GM19455 (cell line): ENCODE data around the gene KIAA1755.

Experiments used
- ATAC-seq: cut with Tn5 transposase; IDR thresholded peaks from one replicate; pipeline ENCODE4 v1.9.1; 2021; ENCODE audit not compliant: unreplicated experiment

Gene KIAA1755

DNA sequence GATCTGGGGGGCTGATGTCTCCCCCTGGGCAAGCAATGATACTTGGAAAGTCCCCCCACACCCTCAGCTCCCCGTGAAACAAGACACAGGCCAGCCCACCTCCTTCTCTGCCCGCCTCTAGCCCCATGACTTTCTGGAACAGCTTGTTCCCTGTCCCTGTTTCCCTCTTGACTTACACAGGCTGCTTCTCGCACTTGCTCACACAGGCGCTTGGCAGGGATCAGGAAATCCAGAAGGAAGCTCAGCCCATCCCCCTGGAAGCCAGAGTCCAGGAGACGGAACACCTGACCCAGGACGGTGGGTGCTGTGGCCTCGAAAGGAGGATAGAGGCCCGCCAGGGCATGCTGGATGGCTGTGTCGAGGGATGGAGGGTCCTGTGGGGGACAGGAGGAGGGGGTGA lies 14.8 kb downstream of the KIAA1755 start:
- no peak for ATAC-seq

DNA sequence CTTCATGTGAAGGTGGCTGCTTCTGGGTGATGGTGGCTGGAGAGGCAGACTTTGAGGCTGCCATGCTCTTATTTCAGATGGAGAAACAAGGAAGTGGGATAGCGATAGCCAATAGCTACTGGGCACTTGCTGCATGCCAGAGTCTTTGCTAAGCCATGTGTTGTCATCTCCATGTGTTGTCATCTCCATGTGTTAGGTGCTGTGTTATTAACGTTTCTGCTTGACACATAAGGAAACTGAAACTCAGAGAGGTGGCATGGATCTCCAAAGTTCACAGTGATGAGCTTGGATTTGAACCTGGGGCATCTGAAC lies 16.9 kb downstream of the KIAA1755 start:
- no peak for ATAC-seq

DNA sequence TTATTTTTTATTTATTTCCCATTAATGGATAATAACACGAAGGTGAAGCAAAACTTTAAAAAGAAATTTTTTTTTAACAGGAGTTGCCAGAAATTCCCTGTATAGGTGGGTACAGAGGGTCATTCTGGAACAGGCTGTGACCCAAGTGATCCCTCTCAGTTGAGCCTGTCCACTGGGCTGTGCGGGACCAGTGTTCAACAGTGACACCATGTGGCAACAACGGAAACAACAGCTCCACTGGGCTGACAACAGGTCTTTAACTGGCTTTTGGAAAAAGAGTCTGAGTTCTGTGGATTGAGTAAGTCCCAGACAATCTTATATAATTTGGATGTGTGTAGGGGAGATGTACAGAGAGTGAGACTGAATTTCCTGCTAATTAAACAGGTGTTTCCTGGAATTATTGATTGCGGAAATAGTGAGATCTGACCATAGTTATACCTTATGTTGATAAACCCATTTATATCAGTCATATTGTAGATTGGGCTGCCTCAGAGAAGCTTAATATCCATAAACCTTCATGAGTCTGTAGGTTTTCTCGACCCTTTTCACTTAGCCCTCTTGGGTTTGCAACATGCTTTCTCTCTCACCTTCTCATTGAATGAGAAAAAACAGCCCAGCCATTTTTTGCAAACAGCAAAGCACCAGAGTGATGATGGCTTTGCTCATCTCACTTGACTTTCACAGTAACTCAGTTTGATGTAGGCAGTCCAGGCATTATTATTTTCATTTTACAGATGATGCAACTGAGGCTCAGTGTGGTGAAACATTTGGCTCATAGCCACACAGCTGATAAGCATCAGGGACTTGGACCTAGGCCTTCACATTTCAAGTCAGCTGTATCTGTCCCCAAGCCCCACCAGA lies 17.5 kb downstream of the KIAA1755 start:
- ATAC-seq, result no peak

DNA sequence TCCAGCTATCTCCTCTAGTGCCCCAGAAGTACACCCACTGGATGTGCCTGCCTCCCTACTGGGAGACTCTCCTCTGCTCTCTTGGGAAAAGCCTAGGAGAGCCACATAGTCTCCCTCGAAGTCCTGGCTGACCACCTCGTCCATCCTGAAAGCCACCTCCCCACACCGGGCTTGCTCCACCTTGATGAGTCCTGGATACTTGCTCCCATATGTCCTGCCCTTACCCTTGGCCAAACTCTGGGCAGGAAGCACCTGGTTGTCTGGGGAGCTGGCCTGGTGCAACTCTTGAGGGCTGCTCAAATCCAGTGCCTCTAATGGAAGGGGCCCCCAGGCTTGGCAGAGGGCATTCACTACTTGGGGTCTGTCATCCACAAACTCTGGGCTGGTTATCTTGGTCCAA lies 19.3 kb downstream of the KIAA1755 start:
- ATAC-seq, result no peak

DNA sequence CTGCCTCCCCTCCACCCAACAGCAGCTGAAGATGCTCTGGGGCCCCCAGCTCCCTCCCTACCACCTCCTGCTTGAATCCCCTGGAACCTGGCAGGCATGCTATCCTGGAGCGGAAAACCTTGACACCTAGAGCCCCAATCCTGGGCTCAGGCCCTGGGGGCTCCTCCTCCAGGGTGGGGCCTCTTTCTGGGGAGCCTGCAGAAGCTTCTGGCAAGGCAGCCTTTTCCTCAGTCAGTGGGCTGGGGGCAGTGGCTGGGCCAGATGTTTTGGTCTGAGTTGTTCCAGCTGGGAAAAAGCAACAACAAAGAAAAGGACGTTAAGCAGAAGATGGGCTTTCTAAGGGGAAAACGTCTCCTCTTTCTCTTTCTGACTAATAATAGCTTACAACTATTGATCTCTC lies 21.1 kb downstream of the KIAA1755 start:
- ATAC-seq, result no peak

DNA sequence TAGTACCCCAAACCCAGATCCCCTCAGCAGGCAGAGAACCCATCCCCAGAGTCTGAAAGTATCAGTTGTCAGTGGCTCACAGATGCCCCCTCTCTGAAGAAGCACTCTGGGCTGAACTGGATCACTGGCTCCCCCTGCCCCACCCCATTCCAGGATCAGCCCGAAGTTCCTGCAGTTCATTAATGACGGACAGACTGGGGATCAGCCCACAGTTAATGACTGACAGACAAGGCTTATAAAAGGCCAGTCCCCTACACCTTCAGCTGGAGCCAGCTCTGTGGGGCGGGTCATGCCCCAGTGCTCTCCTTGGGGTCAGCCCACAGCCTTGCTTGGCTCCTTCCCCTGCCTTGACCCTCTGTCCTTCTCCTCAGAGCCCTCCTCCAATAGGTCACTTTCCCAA lies 21.7 kb downstream of the KIAA1755 start:
- no peak for ATAC-seq

DNA sequence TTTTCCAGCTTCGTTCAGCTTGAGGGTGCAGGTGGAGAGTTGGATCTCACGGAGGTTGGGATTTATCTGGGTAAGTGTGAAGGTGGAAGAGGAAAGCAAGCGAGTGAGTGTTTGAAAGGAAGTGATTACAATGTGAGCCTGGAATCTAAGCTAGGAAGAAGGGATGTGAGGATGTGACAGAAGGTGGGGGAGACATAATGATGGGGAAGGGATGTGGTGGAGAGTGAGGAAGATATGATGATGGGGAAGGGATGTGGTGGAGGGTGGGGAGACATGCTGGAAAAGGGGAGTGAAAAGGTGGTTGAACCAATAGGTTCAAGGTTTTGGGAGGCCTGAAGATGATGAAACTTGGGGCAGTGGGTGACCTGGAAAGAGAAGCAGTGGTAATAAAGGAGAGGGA lies 23.2 kb downstream of the KIAA1755 start:
- ATAC-seq, result no peak

DNA sequence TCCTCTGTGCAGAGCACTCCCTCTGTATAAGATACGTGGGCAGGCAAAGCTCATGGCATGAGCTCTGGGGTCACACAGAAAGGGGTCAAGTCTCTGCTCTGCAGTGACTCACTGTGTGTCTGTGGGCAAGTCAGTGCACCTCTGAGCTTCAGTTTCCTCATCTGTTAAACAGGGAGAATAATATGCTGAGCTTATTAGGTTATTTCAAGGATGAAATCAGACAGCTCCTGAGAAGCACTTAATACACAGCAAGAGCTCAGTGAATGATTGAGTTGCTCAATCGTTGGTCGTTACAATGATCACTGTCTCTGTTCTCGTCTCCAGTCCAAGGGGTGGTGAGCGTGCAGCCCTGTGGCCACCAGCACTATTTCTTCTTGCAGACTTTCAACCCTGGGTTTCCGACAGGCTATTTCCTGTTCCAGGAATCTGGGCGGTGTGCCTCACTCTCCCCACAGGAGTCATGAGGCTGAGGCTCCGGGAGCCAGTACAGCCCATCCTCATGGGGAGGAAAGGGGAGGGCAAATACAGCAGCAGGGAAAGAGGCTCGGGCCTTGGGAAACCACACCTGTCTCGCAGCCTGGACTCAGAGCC lies 28.9 kb downstream of the KIAA1755 start:
- no peak for ATAC-seq

DNA sequence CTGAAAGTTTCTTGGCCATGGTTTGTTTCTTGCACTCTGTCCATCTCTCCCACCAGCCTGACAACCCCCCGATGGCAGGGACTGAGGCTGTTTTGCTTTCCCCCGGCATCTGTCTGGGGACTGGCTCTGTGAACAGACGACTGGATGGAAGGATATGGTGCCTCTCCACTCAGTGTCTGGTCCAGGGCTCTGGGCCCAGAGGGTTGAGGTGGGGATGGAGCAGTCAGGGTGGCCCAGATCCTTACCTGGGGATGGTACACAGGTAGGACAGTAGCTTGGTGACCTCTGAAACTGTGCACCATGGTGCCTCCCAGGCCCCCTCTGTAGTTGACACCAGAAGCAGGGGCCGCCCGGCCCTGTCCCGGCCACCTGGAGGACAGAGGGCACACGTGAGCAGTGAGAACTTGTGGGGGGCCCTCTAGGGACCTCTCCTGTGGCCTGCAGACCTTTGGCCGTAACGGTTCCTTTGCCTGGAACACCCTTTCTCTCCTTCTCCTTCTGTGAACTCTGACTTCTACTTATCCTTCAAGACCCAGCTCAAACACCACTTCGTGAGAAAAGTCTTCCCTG lies 29.5 kb downstream of the KIAA1755 start:
- no peak for ATAC-seq

DNA sequence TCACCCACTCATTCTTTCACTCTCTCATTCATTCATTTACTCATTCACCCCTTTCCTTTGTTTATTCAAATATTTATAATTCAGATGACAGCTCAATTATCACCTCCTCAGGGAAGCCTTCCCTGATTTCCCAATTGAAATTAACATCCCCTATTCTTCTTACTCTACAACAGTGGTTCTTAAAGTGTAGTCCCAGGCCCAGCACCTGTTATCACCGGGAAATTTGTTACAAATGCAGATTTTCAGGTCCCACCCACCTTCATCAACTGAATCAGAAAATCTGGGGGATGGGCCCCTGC lies 30.3 kb downstream of the KIAA1755 start:
- no peak for ATAC-seq

DNA sequence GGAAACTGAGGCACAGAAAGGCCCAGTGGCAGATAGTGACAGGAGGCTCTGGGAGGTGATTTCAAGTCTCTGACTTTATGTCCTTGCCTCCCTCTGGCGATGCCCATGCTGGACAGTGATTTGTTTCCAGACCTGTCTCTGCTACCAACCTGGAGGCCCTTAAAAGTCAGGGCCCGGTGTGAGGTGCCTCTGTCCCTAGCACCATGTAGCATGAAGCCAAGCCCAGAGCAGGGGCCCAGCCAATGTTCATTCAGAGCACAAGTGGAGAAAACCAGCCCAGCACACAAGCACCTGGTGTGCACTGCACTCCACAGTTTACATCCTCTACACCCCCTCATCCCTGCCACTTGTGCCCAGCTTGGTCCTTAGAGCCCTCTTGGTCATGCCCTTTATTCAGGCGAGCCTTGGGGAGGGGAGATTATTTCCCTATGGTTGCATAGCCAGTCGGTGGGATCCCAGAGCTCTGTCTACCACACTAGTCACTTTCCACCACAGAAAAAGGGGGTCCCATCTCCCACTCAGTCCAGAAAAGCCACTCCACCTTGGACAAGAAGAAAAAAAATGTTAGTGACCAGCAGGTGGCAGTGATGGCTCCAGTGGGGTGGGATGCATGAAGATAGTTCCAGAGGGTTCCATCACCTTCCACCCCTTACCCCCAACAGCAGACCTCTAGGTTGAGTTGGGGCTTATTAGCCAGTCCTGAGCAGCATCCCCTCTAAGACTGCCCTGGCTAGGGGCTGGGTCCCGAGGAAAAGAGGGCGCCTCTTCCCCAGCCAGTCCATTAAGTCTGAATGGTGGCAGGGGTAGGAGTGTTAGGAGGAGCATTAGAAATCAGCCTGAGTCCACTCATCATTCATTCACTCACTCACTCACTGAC lies 30.9 kb downstream of the KIAA1755 start:
- no peak for ATAC-seq

DNA sequence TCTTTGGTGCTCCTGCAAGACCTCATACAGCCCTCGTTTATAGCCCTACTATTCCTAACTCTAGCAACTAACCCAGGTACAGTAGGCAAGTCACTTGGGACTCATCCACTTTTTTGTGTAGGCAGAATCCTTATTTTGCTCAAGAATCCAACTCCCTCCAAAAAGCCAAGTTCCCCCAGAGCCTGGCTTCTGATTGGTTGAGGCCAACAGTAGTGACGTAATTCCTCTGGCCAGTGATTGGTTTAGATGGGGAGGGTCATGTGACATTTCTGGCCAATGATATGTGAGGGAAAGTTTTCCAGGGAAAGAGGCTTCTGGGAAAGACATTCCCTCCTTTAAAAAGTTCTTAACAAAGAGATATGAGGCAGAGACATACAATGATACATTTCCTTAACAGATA lies 32.1 kb downstream of the KIAA1755 start:
- ATAC-seq, result no peak

DNA sequence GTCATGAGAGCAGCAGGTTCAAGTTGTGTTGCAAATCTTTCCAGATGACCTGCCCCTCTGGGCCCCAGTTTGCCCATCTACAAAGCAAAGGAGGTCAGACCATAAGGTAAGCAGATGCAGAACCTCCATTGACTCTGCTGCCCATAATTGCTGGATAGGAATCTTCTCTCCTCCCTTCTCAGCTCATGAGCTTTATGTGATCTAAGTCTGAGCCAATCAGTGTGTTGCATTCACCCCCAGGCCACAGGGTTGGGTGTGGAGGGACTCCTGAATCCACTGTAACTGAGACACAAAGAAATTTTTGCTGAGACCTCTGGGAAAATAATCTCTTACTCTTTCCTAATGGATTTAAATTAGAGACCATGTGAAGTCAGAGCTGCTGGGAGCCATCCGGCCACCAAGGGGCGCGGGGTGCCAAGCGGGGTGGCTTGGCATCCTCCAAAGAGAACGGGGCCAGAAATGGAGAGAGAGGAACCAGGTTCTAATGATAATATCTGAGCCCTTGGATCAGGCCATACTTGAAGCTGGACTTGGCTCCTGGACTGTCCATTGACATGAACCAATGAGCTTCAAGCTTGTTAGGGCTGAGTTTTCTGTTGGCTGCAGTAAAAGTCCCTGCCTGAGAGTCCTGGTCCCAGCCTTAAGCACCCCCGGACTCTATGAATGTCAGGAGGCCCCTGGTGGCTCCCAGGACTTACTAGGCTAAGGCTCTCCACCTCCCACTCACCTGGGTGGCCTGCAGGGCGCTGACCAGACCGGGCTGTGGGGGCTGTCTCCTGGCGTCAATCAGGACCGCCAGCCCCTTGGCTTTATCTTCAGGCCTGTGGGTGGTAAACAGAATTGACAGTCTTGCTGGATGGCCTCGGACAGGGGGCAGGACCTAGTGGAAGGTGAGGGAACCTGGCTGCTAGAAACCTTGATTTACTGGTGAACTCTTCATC lies 32.8 kb downstream of the KIAA1755 start:
- no peak for ATAC-seq

DNA sequence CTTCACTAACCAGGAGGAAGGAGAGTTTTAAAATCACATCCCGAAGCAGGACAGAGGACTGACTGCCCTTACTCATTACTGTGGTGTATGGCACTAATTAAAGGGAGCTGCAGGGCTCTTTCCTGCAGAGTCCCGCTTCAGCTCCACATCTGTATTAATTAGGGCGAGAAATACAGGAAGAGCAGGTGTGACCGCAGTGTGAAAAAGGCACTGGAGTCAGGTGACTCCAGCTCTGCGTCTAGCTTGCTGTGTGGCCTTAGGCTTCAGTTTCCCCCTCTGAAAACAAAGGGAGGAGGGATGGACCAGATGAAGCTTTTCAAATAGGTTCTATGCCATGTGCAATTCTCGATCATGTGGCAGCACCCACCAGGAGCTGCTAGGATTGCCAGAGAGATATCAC lies 34.0 kb downstream of the KIAA1755 start:
- no peak for ATAC-seq

DNA sequence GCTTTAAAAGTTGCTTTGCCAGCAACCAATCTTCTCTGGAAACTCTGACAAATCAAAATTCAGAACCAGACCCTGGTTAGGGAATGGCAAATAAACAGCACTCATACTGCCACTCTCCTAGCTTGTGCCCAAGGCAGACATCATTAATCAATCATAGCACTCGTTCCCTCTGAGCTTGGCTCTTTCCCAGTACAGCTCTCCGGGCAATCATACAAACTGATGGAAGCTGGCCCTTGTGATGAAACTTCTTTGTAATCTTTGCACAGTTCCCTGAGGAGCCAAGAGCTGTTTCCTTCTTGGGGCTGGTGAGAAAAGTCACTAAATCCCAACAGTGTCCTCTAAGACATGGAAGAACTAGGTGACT lies 34.7 kb downstream of the KIAA1755 start:
- ATAC-seq, result no peak

DNA sequence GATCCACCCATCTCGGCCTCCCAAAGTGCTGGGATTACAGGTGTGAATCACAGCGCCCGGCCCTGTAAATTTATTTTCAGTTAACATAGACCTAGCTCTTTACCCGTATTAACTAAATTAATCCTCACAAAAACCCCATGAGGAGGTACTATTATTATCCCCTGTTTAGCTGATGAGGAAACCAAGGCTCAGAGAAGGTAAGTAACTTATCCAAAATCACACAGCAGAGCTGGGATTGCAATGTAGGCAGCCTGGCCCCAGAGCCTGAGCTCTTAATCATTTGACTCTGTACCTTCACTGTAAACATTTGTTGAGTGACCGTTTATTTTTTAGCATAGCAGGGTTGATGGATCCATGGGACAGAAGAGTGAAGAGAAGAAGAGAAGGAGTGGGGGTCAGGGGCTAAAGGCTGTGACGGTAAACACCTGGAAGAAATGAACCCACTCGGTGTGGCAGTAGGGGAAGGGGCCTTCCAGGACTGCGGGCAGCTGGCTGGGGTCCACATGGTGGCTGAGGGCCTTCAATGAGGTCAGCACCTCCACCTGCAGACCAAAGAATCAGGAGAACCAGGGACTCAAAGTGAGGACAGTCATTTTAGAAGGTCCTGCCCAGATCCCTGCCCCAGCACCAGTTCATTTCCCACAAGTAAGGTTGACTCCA lies 35.2 kb downstream of the KIAA1755 start:
- no peak for ATAC-seq

DNA sequence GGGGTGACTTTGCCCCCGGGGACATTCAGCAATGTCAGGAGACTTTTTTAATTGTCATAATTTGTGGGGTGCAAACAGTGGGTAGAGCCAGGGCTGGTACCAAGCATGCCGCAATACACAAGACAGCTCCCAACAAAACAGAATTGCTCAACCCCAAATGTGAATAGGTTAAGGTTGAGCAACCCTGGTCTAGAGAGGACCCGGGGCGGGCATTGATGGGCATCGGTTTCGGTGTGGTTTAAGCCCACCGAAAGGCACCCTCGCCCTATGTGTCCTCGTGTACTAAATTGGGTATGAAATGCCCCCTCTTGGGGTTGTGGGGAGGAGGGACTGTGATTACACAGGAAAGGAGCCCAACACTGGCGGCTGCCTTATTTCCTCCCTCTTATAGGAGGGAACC lies 36.0 kb downstream of the KIAA1755 start:
- ATAC-seq, result no peak

DNA sequence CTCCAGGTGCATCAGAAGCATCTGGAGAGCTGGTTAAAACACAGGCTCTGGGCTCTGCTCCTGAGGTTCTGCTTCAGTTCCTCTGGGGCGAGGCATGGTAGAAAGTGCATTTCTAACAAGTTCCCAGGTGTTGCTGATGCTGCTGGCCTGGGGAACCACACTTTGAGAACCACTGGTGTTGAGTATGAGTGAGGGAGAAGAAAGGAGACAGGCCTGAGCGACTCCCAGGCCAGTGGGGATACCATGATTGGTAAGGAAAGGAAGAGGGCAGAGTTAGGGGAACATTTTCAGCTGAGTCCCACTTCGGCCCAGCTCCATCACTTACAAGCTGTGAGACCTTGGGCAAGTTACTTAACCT lies 36.8 kb downstream of the KIAA1755 start:
- ATAC-seq, result no peak

DNA sequence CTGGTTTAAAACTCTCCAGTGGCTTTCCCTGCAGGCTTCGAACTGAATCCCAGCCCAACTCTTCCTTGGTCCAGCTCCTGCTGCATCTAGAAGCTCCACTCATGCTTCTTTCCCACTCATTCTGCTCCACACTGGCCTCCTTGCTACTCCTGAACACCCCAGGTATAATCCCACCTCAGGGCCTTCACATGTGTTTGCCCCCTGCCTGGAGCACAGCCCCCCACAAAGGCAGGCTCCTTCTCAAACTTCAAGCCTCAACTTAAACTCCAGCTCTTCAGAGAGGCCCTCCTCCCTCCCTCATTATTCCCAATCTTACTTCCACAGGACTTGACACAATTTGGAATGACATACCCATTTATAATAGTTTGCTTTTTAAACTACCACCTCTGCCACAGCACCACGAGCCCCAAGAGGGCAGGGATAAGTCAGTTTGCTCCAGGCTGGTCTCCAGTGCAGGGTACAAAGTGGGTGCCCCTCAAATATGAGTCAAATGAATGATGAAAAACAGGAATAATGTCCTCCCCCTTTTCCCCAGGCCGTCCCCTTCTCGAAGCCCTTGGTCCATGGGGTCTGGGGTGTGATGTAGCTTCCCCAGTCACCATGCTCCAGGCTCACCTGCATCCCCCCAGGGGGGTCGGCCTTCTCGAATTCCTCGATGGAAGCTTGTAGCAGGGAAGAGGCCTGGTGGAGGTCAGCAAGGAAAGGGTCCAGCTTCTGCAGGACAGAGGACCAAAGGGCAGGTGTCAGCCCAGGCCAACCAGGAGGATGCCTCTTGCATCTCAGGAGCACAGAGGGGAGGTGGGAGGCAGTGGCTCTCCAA lies 37.4 kb downstream of the KIAA1755 start:
- ATAC-seq, result no peak
